Endothelial cell of umbilical vein (primary cell): ENCODE measurements around the gene DIDO1. TPM values are rescaled to one million over a fixed set of nuclear protein-coding genes. Genes with fewer than 3 reads are reported as not detected.
A peak's percentile ranks its signal among the peaks of the same experiment; 100 is the strongest.

Experiments used
- BruUV-seq: library from RNA; stranded (reverse); fragments of 400-500 nt; replicated peaks from 2 replicates; lab custom pipeline; 2021; lab: Mats Ljungman, UMichigan
- CTCF ChIA-PET: fragments of 300-600, 350-600 bp; sonication (Branson Sonifier 250); formaldehyde crosslinking; loops from one replicate; lab custom pipeline; 2021; ENCODE audit warnings: antibody characterized with exemption, inconsistent platforms; lab: Charles Lee
- POLR2A ChIA-PET: fragments of 300-600, 350-600 bp; sonication (Branson Sonifier 250); formaldehyde crosslinking; loops from one replicate; lab custom pipeline; 2021; ENCODE audit warnings: antibody characterized with exemption, inconsistent platforms; lab: Charles Lee
- DNase-seq: peaks from one replicate; pipeline ENCODE4 v3.0.0-alpha.2; 2011; ENCODE audit warnings: low read depth, low spot score
- FAIRE-seq: peaks from 2 replicates; lab custom pipeline; 2011; peaks lifted over from hg19 to GRCh38; lab: Jason Lieb, UNC
- H2AFZ ChIP-seq: 2 replicates; pipeline ENCODE4 v1.6.0; 2012; ENCODE audit warnings: low read depth, low read length, control low read depth, inconsistent platforms
- H3K27ac ChIP-seq: 2 replicates; pipeline ENCODE4 v1.5.1; 2011; ENCODE audit warnings: low read depth, mild to moderate bottlenecking, control low read depth, low read length, moderate library complexity; ENCODE audit not compliant: insufficient read depth
- H3K27me3 ChIP-seq, 2 experiments: 2 replicates each; pipeline versions ENCODE4 v1.6.0 to v1.6.1; 2011; ENCODE audit warnings: low read length in 2 of 2, mixed read lengths in 1 of 2; ENCODE audit not compliant: control insufficient read depth in 2 of 2, insufficient read depth in 2 of 2
- H3K36me3 ChIP-seq, 2 experiments: 2 replicates in 1 of 2; 3 replicates in 1 of 2; pipeline ENCODE4 v1.5.1; 2011; ENCODE audit warnings: low read length in 2 of 2, mild to moderate bottlenecking in 1 of 2, moderate library complexity in 1 of 2; ENCODE audit not compliant: control insufficient read depth in 2 of 2, insufficient read depth in 2 of 2; ENCODE audit errors: extremely low read depth in 1 of 2
- H3K4me1 ChIP-seq: 3 replicates; pipeline ENCODE4 v1.5.1; 2011; ENCODE audit warnings: mild to moderate bottlenecking, low read length; ENCODE audit not compliant: control insufficient read depth, insufficient read depth; ENCODE audit errors: extremely low read depth
- H3K4me2 ChIP-seq: 2 replicates; pipeline ENCODE4 v1.6.1; 2011; ENCODE audit warnings: low read length, control low read depth, mixed read lengths; ENCODE audit not compliant: insufficient read depth
- H3K4me3 ChIP-seq, 3 experiments: fragments of 200-600 bp in 1 of 3; sonication (generic), shearing (Covaris generic) in 1 of 3; replicated peaks in 1 of 3; 2 replicates each; pipeline ENCODE4 v1.5.1; 2011 to 2016; ENCODE audit warnings: control low read depth in 3 of 3, low read length in 3 of 3, mild to moderate bottlenecking in 2 of 3, inconsistent platforms in 1 of 3, low read depth in 1 of 3, moderate library complexity in 1 of 3; ENCODE audit not compliant: insufficient read depth in 1 of 3
- H3K79me2 ChIP-seq: 2 replicates; pipeline ENCODE4 v1.6.0; 2012; ENCODE audit warnings: low read length, inconsistent platforms; ENCODE audit not compliant: control insufficient read depth, insufficient read depth
- H3K9ac ChIP-seq: replicated peaks from 2 replicates; pipeline ENCODE3; 2011; ENCODE audit warnings: low read length, control low read depth; ENCODE audit not compliant: insufficient read depth; ENCODE audit errors: extremely low read depth
- H3K9me1 ChIP-seq: replicated peaks from 3 replicates; pipeline ENCODE4 v1.6.0; 2011; ENCODE audit warnings: mild to moderate bottlenecking, low read length; ENCODE audit not compliant: control insufficient read depth, insufficient read depth; ENCODE audit errors: extremely low read depth
- H3K9me3 ChIP-seq: replicated peaks from 2 replicates; pipeline ENCODE4 v1.5.1; 2012; ENCODE audit warnings: low read length, inconsistent platforms; ENCODE audit not compliant: control insufficient read depth, insufficient read depth
- H4K20me1 ChIP-seq: replicated peaks from 2 replicates; pipeline ENCODE3; 2011; ENCODE audit warnings: mild to moderate bottlenecking, low read length; ENCODE audit not compliant: control insufficient read depth, insufficient read depth; ENCODE audit errors: extremely low read depth
- EZH2 ChIP-seq: IDR thresholded peaks from 2 replicates; pipeline ENCODE4 v1.6.1; 2012; ENCODE audit warnings: borderline replicate concordance, low read depth, mild to moderate bottlenecking, moderate library complexity, low read length, inconsistent platforms; ENCODE audit not compliant: severe bottlenecking
- POLR2AphosphoS5 ChIP-seq: IDR thresholded peaks from 2 replicates; pipeline ENCODE4 v1.6.1; 2012; ENCODE audit warnings: low read depth, mild to moderate bottlenecking, control low read depth, low read length, moderate library complexity; ENCODE audit not compliant: insufficient read depth
- dilution Hi-C: fragments of 300-500 bp; cut with MboI; formaldehyde crosslinking; loops from one replicate; pipeline ENCODE4 v1.15.0; 2019; ENCODE audit warnings: low sequenced_read_pairs; ENCODE audit not compliant: extremely low pct_ligation_motif_present
- intact Hi-C: fragments of 100-400 bp; cut with micrococcal nuclease; formaldehyde crosslinking; loops from one replicate; pipeline ENCODE4 v1.10.0; 2022
- polyA plus RNA-seq, 4 experiments: library from polyadenylated mRNA; depleted of rRNA in 3 of 4; stranded (reverse) in 3 of 4; unstranded in 1 of 4; fragments of >200 nt; gene quantifications; 2 replicates each; pipeline versions ENCODE4 v1.2.1 to v1.2.3, GENCODE V29; 2011 to 2012; ENCODE audit warnings: missing spikeins in 1 of 4
- total RNA-seq: library from RNA; stranded (reverse); gene quantifications from 2 replicates; pipeline ENCODE4 v1.2.3, GENCODE V29; 2021
- TF ChIP-seq, protein P1 (sequence below), 2 donors: IDR thresholded peaks; 1 replicate in 1 of 2; 2 replicates in 1 of 2; pipeline ENCODE4 v1.5.1; 2011; ENCODE audit warnings: low read length in 2 of 2, mild to moderate bottlenecking in 2 of 2, moderate library complexity in 2 of 2, control low read depth in 1 of 2, inconsistent platforms in 1 of 2, low read depth in 1 of 2; ENCODE audit not compliant: insufficient read depth in 1 of 2; ENCODE audit errors: extremely low read depth in 1 of 2

DIDO1 gene
- total and polyA plus RNA-seq, 2 donors (not counting 3 experiments of a cell fraction or from before 2014, with no cell fraction given): 22.1 to 51.2 TPM

DNA sequence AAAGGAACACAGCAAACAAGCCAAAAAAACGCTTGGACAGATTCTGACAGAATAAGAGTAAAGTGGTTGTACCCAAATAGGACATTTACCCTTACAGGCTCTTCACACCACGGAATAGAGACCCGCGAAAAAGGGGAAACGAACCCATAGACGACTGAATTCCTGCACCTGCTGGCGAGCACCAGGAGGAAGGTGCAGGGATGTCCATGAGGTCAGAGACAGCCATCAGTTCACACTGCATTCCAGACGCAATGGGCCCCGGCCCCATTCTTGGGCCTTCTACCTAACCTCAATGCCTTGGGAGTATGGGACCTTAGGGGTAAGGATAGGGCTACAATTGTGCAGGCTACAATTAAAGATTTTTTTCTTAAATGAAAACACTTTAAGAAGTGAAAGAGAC lies 5.2 kb upstream of the DIDO1 start:
- CTCF ChIA-PET: no interaction called here

GRCh38 chr20:62929051-62929538 lies 2.8 kb upstream of the DIDO1 start:
- dilution Hi-C loops: no loop called here
- peak overlapping the region; percentile 8 to 59 (median 58) for H3K4me3 ChIP-seq
- H3K27ac ChIP-seq: peak overlapping the region; percentile 41
- CTCF ChIA-PET: interaction anchor here (1.3 kb wide), 1 partner anchor 28 kb away, joined by 5 read pairs; no protein-coding TSS in a partner anchor
- peak; percentile 54 for DNase-seq
- no peaks in the 10 kb centered on the region for H3K27me3 ChIP-seq
- H3K9me1 ChIP-seq: no peaks in the 10 kb centered on the region
- peaks cover 2 to 4% of the 10 kb centered on the region in 2 experiments for H3K36me3 ChIP-seq
- POLR2A ChIA-PET: no interaction called here
- H2AFZ ChIP-seq: no peak overlapping the region
- H3K9me3 ChIP-seq: no peaks in the 10 kb centered on the region
- BruUV-seq: no TSS peak
- FAIRE-seq: peak; percentile 69
- peaks cover 34% of the 10 kb centered on the region for H3K4me1 ChIP-seq
- TF ChIP-seq EZH2: no peak
- peak; percentile 36 for TF ChIP-seq POLR2AphosphoS5
- H3K79me2 ChIP-seq: peaks cover 94% of the 10 kb centered on the region
- H3K9ac ChIP-seq: peak overlapping the region; percentile 60
- peak overlapping the region; percentile 64 for H3K4me2 ChIP-seq
- no peaks in the 10 kb centered on the region for H4K20me1 ChIP-seq
- intact Hi-C loops: loop anchor here (1.0 kb wide), 1 partner anchor 8 kb away; no protein-coding TSS in a partner anchor

More for the DNA sequence above, 5.2 kb upstream of the DIDO1 start:
- Histone ChIP-seq H3K4me2 (no peak overlapping the region), H3K79me2 (peaks cover 98% of the 10 kb centered on the region), H4K20me1 (no peaks in the 10 kb centered on the region), H3K4me3 (no peak overlapping the region), H3K36me3 (peaks cover 2 to 8% of the 10 kb centered on the region in 2 experiments), H3K9me1 (no peaks in the 10 kb centered on the region), H3K4me1 (peaks cover 22% of the 10 kb centered on the region), H2AFZ (no peak overlapping the region), H3K27ac (no peak overlapping the region), H3K9me3 (no peaks in the 10 kb centered on the region), H3K9ac (no peak overlapping the region), H3K27me3 (no peaks in the 10 kb centered on the region)
- dilution Hi-C loops: no loop called here
- intact Hi-C loops: no loop called here
- DNase-seq (no peak), FAIRE-seq (no peak)
- TF ChIP-seq, protein P1, sequence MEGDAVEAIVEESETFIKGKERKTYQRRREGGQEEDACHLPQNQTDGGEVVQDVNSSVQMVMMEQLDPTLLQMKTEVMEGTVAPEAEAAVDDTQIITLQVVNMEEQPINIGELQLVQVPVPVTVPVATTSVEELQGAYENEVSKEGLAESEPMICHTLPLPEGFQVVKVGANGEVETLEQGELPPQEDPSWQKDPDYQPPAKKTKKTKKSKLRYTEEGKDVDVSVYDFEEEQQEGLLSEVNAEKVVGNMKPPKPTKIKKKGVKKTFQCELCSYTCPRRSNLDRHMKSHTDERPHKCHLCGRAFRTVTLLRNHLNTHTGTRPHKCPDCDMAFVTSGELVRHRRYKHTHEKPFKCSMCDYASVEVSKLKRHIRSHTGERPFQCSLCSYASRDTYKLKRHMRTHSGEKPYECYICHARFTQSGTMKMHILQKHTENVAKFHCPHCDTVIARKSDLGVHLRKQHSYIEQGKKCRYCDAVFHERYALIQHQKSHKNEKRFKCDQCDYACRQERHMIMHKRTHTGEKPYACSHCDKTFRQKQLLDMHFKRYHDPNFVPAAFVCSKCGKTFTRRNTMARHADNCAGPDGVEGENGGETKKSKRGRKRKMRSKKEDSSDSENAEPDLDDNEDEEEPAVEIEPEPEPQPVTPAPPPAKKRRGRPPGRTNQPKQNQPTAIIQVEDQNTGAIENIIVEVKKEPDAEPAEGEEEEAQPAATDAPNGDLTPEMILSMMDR (IDR thresholded peaks at IDR 0.05; ENCODE audit: extremely low read depth in 1 of 2, insufficient read depth in 1 of 2, low read depth in 1 of 2, low read length in 2 of 2): no peak
- BruUV-seq: no TSS peak
- POLR2A ChIA-PET: no interaction called here
